ENCODE data around the gene SPATC1L. TPM values are rescaled to one million over a fixed set of nuclear protein-coding genes. Genes with fewer than 3 reads are reported as not detected.

Gene SPATC1L
- polyA plus RNA-seq, 1 donor from 2014 or later: 20.6 TPM

- Histone ChIP-seq H3K79me2 (replicated peaks; ENCODE audit: insufficient read depth, low read length) (no peaks in the 10 kb centered on the region), H3K27me3 (ENCODE audit: insufficient read depth, low read depth, low read length) (no peaks in the 10 kb centered on the region), H3K4me2 (ENCODE audit: low read length) (no peak overlapping the region), H3K36me3 (ENCODE audit: insufficient read depth, low read length) (no peaks in the 10 kb centered on the region), H3K27ac (ENCODE audit: low read length) (no peak overlapping the region), H4K20me1 (ENCODE audit: insufficient read depth) (no peaks in the 10 kb centered on the region), H3K9me3 (ENCODE audit: low read length) (no peaks in the 10 kb centered on the region), H2AFZ (ENCODE audit: low read depth, low read length) (no peak overlapping the region), H3F3A (ENCODE audit: insufficient read depth, low read length, poor library complexity, severe bottlenecking) (no peaks in the 10 kb centered on the region), H3K9ac (ENCODE audit: low read length) (no peak overlapping the region), H3K4me3 (ENCODE audit: low read length) (no peak overlapping the region), H3K9me2 (ENCODE audit: insufficient read depth, low read length) (no peaks in the 10 kb centered on the region)
- TF ChIP-seq EZH2 (IDR thresholded peaks at IDR 0.05; ENCODE audit: borderline replicate concordance, insufficient read depth, low read length, poor library complexity, severe bottlenecking): no peak
- no peak for TF ChIP-seq RAD21 (conservative IDR thresholded peaks at IDR 0.05)
Observed at GRCh38 chr21:46157987-46158451, 26.2 kb downstream of the SPATC1L start.

- no peak overlapping the region for H3K9ac ChIP-seq (ENCODE audit: low read length)
- no peaks in the 10 kb centered on the region for H3K9me2 ChIP-seq (ENCODE audit: insufficient read depth, low read length)
- TF ChIP-seq POLR2AphosphoS5 (IDR thresholded peaks at IDR 0.05): no peak
- no peak for TF ChIP-seq TAF1 (IDR thresholded peaks at IDR 0.05; ENCODE audit: low read depth)
- no peak for TF ChIP-seq MXI1 (conservative IDR thresholded peaks at IDR 0.05; ENCODE audit: poor library complexity, severe bottlenecking)
- TF ChIP-seq REST (IDR thresholded peaks at IDR 0.05; ENCODE audit: borderline replicate concordance): no peak
- TF ChIP-seq CTCF (IDR thresholded peaks at IDR 0.05; ENCODE audit: poor library complexity, severe bottlenecking): no peak
- no peak for TF ChIP-seq EZH2 (IDR thresholded peaks at IDR 0.05; ENCODE audit: borderline replicate concordance, insufficient read depth, low read length, poor library complexity, severe bottlenecking)
- TF ChIP-seq SMC3 (conservative IDR thresholded peaks at IDR 0.05; ENCODE audit: poor library complexity): no peak
- TF ChIP-seq EP300 (conservative IDR thresholded peaks at IDR 0.05; ENCODE audit: poor library complexity, severe bottlenecking): no peak
- no peak for TF ChIP-seq RAD21 (conservative IDR thresholded peaks at IDR 0.05)
- H3K9me3 ChIP-seq (ENCODE audit: low read length): no peaks in the 10 kb centered on the region
- no peaks in the 10 kb centered on the region for H3K27me3 ChIP-seq (ENCODE audit: insufficient read depth, low read depth, low read length)
- H3K79me2 ChIP-seq (replicated peaks; ENCODE audit: insufficient read depth, low read length): no peaks in the 10 kb centered on the region
- no peaks in the 10 kb centered on the region for H3K36me3 ChIP-seq (ENCODE audit: insufficient read depth, low read length)
- no peak overlapping the region for H3K4me3 ChIP-seq (ENCODE audit: low read length)
- H3K27ac ChIP-seq (ENCODE audit: low read length): no peak overlapping the region
- no peak overlapping the region for H2AFZ ChIP-seq (ENCODE audit: low read depth, low read length)
- no peaks in the 10 kb centered on the region for H3F3A ChIP-seq (ENCODE audit: insufficient read depth, low read length, poor library complexity, severe bottlenecking)
- H4K20me1 ChIP-seq (ENCODE audit: insufficient read depth): no peaks in the 10 kb centered on the region
- H3K4me2 ChIP-seq (ENCODE audit: low read length): no peak overlapping the region
Observed at GRCh38 chr21:46157396-46157986, 26.8 kb downstream of the SPATC1L start.
